PFSK-1 (cell line): ENCODE measurements around the gene AGMO.

Source experiments
- FOXP2 ChIP-seq: optimal IDR thresholded peaks from 2 replicates; pipeline ENCODE3; 2011; ENCODE audit warnings: borderline replicate concordance, control low read depth, inconsistent platforms; ENCODE audit not compliant: insufficient read depth; ENCODE audit errors: extremely low read length, extremely low read depth
- POLR2AphosphoS5 ChIP-seq: IDR thresholded peaks from 2 replicates; pipeline ENCODE4 v1.6.1; 2012; ENCODE audit warnings: low read depth, mild to moderate bottlenecking, control low read depth, low read length, moderate library complexity
- SIN3A ChIP-seq: IDR thresholded peaks from 2 replicates; pipeline ENCODE4 v1.6.1; 2012; ENCODE audit warnings: mild to moderate bottlenecking, low read length, moderate library complexity, borderline replicate concordance; ENCODE audit not compliant: insufficient read depth
- TAF1 ChIP-seq: IDR thresholded peaks from 2 replicates; pipeline ENCODE4 v1.6.1; 2012; ENCODE audit warnings: low read length, control low read depth, borderline replicate concordance; ENCODE audit not compliant: insufficient read depth
- TF ChIP-seq, protein P1 (sequence below), 2 experiments: IDR thresholded peaks; 2 replicates each; pipeline versions ENCODE4 v1.6.1 to v1.8.0; 2011 to 2012; ENCODE audit warnings: low read depth in 2 of 2, low read length in 2 of 2, control low read depth in 1 of 2, inconsistent platforms in 1 of 2, mild to moderate bottlenecking in 1 of 2, moderate library complexity in 1 of 2; ENCODE audit not compliant: insufficient read depth in 1 of 2

The AGMO gene

DNA sequence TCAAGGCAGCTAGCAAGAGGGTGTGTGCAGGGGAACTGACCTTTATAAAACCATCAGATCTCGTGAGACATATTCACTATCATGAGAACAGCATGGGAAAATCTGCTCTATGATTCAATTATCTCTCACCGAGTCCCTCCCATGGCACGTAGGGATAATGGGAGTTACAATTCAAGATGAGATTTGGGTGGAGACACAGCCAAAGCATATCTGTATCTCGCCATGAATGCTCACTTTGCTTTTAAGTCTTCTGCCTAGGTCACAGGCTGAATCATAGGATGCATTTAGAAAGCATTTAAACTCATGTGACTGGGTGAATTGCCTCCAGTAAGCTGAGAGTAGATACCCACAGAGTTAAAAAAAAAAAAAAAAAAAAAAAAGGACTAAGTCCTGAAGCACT, 220.0 kb downstream of the AGMO start:
- TF ChIP-seq, protein P1, sequence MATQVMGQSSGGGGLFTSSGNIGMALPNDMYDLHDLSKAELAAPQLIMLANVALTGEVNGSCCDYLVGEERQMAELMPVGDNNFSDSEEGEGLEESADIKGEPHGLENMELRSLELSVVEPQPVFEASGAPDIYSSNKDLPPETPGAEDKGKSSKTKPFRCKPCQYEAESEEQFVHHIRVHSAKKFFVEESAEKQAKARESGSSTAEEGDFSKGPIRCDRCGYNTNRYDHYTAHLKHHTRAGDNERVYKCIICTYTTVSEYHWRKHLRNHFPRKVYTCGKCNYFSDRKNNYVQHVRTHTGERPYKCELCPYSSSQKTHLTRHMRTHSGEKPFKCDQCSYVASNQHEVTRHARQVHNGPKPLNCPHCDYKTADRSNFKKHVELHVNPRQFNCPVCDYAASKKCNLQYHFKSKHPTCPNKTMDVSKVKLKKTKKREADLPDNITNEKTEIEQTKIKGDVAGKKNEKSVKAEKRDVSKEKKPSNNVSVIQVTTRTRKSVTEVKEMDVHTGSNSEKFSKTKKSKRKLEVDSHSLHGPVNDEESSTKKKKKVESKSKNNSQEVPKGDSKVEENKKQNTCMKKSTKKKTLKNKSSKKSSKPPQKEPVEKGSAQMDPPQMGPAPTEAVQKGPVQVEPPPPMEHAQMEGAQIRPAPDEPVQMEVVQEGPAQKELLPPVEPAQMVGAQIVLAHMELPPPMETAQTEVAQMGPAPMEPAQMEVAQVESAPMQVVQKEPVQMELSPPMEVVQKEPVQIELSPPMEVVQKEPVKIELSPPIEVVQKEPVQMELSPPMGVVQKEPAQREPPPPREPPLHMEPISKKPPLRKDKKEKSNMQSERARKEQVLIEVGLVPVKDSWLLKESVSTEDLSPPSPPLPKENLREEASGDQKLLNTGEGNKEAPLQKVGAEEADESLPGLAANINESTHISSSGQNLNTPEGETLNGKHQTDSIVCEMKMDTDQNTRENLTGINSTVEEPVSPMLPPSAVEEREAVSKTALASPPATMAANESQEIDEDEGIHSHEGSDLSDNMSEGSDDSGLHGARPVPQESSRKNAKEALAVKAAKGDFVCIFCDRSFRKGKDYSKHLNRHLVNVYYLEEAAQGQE (IDR thresholded peaks at IDR 0.05; ENCODE audit: insufficient read depth in 1 of 2, low read depth in 2 of 2, low read length in 2 of 2) = no peak
- TF ChIP-seq TAF1 (no peak), POLR2AphosphoS5 (no peak), SIN3A (no peak), FOXP2 (no peak)

DNA sequence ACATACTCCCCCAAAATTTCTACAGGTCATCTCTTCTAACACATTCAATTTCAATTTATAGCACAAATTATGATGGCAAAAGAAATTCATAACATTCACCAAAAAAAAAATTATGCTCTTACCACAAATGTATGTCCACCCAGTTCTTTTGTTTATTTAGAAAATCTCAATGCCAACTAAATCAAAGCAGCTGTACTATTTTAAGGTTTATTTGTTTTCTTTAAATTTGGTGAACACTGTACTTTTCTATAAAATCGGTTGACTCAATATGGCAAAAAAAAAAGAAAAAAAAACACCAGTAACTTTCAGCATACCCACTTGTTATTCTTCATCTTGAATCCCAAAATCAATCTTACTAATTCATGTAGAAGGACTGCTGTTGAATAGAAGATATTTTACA, 225.7 kb downstream of the AGMO start:
- TF ChIP-seq, protein P1 (IDR thresholded peaks at IDR 0.05; ENCODE audit: insufficient read depth in 1 of 2, low read depth in 2 of 2, low read length in 2 of 2) = no peak
- no peak for TF ChIP-seq SIN3A
- no peak for TF ChIP-seq FOXP2
- TF ChIP-seq POLR2AphosphoS5 = no peak
- TF ChIP-seq TAF1 = no peak

DNA sequence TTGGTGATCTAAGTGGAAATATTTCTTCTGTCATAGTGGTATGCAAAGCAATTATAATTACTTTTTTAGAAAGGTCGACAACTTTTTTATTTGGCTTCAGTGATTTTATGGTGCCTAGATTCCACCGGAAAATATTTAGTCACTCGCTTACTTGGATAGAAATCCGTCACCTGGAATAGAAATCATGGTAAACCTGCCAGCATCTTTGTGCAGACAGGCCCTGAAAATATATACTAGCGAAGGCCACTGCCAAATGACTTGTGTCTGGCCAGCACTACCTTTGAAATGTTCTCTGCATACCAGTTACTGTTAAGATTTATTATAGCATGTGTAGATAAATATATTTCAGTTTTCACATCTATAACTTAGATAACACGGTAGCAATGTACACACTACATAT, 226.4 kb downstream of the AGMO start:
- no peak for TF ChIP-seq TAF1

DNA sequence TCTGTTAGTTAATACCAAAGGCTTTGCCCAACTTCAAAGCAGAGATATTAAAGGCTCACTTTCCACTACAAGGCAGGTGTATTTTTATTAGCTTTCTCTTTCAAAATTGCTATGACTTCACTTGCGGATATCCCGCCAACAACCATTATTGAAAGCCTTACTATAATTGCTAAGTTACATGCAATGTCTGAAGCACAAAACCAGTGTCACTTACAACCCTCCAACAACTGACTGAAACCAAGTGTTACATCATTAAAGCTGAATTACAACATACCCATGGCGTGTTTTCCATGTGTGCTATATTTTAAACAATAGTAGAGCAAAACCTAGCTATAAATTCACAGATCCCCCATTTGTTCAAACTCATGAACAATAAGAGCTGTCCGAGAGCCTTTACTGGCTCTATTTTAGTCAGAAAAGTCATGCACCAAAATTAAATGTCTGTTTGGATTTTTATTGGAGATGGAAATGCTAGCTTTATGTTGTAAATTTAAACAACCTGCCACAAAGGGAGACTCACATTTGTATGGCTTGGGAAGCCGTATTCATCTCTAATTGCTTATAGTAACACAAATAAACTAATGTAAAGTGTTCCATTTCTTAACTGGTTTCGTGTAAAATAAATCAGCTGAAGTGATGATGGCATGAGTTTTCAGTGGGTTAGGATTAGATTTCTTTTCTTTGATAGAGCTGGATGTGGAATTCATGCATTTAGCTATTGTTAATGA, 227.1 kb downstream of the AGMO start:
- TF ChIP-seq, protein P1 (IDR thresholded peaks at IDR 0.05; ENCODE audit: insufficient read depth in 1 of 2, low read depth in 2 of 2, low read length in 2 of 2) = no peak
- TF ChIP-seq SIN3A = no peak
- no peak for TF ChIP-seq POLR2AphosphoS5
- no peak for TF ChIP-seq TAF1
- no peak for TF ChIP-seq FOXP2

DNA sequence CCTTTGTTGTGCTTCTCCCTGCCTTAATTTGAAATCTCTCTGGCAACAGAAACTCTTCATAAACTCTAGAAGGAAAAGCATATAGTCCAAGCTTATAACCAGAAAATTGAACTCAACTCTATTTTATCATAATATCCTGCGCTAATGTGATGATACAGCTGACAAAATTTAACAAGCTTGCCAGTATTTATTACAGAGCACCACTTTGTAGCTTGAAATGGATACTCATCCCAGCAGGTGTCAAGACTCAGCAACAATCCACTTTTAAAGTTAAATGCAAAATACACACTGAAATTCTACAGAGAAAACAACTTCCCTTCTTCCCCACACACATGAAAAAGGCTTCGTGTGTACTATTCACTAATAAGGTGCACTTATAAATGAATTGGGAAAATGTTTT, 228.9 kb downstream of the AGMO start:
- TF ChIP-seq SIN3A (no peak), FOXP2 (no peak), TAF1 (no peak), POLR2AphosphoS5 (no peak)
- TF ChIP-seq, protein P1 (IDR thresholded peaks at IDR 0.05; ENCODE audit: insufficient read depth in 1 of 2, low read depth in 2 of 2, low read length in 2 of 2) = no peak
